ENCODE data around the gene GMEB2.
"Not testable (repeated sequence)": the region's sequence is repeated elsewhere in the genome, so short reads cannot be mapped to it uniquely, and the experiment has no call there.

GMEB2 gene

GRCh38 chr20:63639093-63639975, 12.4 kb upstream of the GMEB2 start:
- peak in 1 of 2 donors; percentile 54 for DNase-seq (ENCODE audit: low read depth in 2 of 2)

GRCh38 chr20:63636752-63637628, 10.1 kb upstream of the GMEB2 start:
- DNase-seq (ENCODE audit: low read depth in 2 of 2): no peak

- DNase-seq (ENCODE audit: low read depth in 2 of 2): peak in 1 of 2 donors; percentile 33
Measured at GRCh38 chr20:63635431-63636141, 8.7 kb upstream of the GMEB2 start.

GRCh38 chr20:63633732-63634131, 6.8 kb upstream of the GMEB2 start:
- DNase-seq (ENCODE audit: low read depth in 2 of 2): no peak

GRCh38 chr20:63631426-63631825, 4.5 kb upstream of the GMEB2 start:
- DNase-seq (ENCODE audit: low read depth in 2 of 2): not testable (repeated sequence)

- DNase-seq (ENCODE audit: low read depth in 2 of 2): not testable (repeated sequence)
Measured at GRCh38 chr20:63630956-63631355, 4.1 kb upstream of the GMEB2 start.

- no peak for DNase-seq (ENCODE audit: low read depth in 2 of 2)
Measured at GRCh38 chr20:63628246-63628975, 1.5 kb upstream of the GMEB2 start.

- DNase-seq (ENCODE audit: low read depth in 2 of 2): no peak
Measured at GRCh38 chr20:63627751-63628245, 897 bp upstream of the GMEB2 start.

- peak; percentile 85 to 92 for DNase-seq (ENCODE audit: low read depth in 2 of 2)
Measured at GRCh38 chr20:63627129-63627750, 339 bp upstream of the GMEB2 start.

- DNase-seq (ENCODE audit: low read depth in 2 of 2): no peak
Measured at GRCh38 chr20:63625771-63626423, 1.0 kb downstream of the GMEB2 start.

GRCh38 chr20:63624486-63624885, 2.4 kb downstream of the GMEB2 start:
- no peak for DNase-seq (ENCODE audit: low read depth in 2 of 2)

GRCh38 chr20:63622732-63623131, 4.2 kb downstream of the GMEB2 start:
- no peak for DNase-seq (ENCODE audit: low read depth in 2 of 2)

- no peak for DNase-seq (ENCODE audit: low read depth in 2 of 2)
Measured at GRCh38 chr20:63622096-63622495, 4.8 kb downstream of the GMEB2 start.

- DNase-seq (ENCODE audit: low read depth in 2 of 2): no peak
Measured at GRCh38 chr20:63620991-63621390, 5.9 kb downstream of the GMEB2 start.

GRCh38 chr20:63619505-63619904, 7.4 kb downstream of the GMEB2 start:
- DNase-seq (ENCODE audit: low read depth in 2 of 2): no peak

GRCh38 chr20:63619086-63619485, 7.8 kb downstream of the GMEB2 start:
- no peak for DNase-seq (ENCODE audit: low read depth in 2 of 2)

- DNase-seq (ENCODE audit: low read depth in 2 of 2): no peak
Measured at GRCh38 chr20:63618291-63618980, 8.5 kb downstream of the GMEB2 start.

GRCh38 chr20:63617876-63618265, 9.0 kb downstream of the GMEB2 start:
- DNase-seq (ENCODE audit: low read depth in 2 of 2): no peak

- DNase-seq (ENCODE audit: low read depth in 2 of 2): no peak
Measured at GRCh38 chr20:63617092-63617875, 9.6 kb downstream of the GMEB2 start.

Measured in stimulated activated CD4-positive, alpha-beta T cell treated with anti-CD3 and anti-CD28 coated beads, Interleukin-1b, Interleukin-23, amount 100 ng/mL, for 1 hour (primary cell).